ENCODE results near the gene EPB41L2. TPM values are rescaled to one million over a fixed set of nuclear protein-coding genes. Genes with fewer than 3 reads are reported as not detected.

The EPB41L2 gene
- total RNA-seq, 2 donors from 2014 or later: 99.6 to 110 TPM

DNA sequence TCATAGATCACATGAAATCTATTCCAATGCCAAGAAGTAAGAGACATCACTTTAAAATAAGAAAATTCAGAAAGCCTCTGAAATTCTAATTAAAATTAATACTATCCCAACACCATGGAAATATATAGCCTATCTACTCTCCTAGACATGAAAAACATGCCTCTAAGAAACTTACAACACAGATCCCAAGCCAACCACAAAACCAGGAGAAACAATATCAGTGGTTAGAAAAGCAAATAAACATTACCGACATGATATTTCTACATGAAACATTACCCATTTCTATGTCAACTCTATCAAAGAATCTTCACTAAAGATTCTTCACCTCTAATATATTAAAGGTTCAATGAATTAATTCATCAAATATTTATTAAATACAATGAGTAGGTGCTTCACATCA, 4.8 kb downstream of the EPB41L2 start:
- Histone ChIP-seq H3K27ac (no peak overlapping the region), H3K27me3 (replicated peaks; ENCODE audit: insufficient read depth) (no peaks in the 10 kb centered on the region), H3K36me3 (no peaks in the 10 kb centered on the region), H3K9me3 (peaks cover 20% of the 10 kb centered on the region), H3K4me1 (ENCODE audit: control insufficient read depth in 1 of 2, low read depth in 2 of 2) (peaks cover 0 to 18% of the 10 kb centered on the region in 2 donors), H3K4me3 (no peak overlapping the region)
- TF ChIP-seq, protein P1, sequence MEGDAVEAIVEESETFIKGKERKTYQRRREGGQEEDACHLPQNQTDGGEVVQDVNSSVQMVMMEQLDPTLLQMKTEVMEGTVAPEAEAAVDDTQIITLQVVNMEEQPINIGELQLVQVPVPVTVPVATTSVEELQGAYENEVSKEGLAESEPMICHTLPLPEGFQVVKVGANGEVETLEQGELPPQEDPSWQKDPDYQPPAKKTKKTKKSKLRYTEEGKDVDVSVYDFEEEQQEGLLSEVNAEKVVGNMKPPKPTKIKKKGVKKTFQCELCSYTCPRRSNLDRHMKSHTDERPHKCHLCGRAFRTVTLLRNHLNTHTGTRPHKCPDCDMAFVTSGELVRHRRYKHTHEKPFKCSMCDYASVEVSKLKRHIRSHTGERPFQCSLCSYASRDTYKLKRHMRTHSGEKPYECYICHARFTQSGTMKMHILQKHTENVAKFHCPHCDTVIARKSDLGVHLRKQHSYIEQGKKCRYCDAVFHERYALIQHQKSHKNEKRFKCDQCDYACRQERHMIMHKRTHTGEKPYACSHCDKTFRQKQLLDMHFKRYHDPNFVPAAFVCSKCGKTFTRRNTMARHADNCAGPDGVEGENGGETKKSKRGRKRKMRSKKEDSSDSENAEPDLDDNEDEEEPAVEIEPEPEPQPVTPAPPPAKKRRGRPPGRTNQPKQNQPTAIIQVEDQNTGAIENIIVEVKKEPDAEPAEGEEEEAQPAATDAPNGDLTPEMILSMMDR (IDR thresholded peaks at IDR 0.05): no peak
- no peak for ATAC-seq (ENCODE audit: insufficient number of reproducible peaks, low FRiP score, low read depth)
- no peak for DNase-seq (ENCODE audit: low spot score)

DNA sequence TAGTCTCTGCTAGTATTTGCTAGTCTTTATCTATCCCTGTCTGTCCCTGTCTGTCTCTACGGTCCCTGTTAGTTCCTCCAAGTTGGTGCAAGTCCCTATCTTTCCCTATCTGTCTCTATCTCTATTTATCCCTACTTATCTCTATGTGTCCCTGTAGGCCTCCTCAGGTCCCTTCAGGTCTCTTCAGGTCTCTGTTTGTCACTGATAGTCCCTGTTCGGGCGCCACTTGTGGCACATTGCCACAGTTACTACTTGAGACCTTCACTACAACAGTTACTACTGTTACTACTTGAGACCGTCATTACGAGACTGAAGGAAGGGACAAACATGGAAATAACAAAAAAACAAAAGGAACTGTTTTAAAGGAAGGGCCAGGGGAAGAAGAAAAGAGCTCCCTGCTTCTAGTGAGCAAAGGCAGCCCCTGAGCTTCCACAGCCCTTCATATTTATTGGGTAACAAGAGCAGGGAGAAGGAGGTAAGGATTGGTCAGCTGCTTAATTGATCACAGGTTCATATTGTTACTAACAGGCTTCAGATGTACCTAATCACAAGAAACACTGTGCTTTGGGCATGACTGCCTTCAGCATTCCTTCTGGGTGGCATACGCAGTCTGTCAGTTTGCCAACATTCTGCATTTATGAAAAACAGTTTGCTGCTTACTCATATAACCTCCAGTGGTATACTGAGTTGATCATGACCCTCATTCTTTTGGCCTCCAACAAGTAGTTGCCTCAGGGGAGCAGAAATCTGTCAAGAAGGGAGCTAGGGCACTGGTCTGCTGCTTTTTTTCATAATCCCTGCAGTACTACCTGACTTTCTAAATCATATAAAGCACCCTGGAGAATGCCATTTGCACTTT, 8.4 kb downstream of the EPB41L2 start:
- Histone ChIP-seq H3K4me1 (ENCODE audit: control insufficient read depth in 1 of 2, low read depth in 2 of 2) (peaks cover 2 to 9% of the 10 kb centered on the region in 2 donors), H3K4me3 (no peak overlapping the region), H3K27ac (no peak overlapping the region), H3K9me3 (peaks cover 20% of the 10 kb centered on the region), H3K27me3 (replicated peaks; ENCODE audit: insufficient read depth) (no peaks in the 10 kb centered on the region), H3K36me3 (no peaks in the 10 kb centered on the region)
- DNase-seq (ENCODE audit: low spot score): no peak
- no peak for ATAC-seq (ENCODE audit: insufficient number of reproducible peaks, low FRiP score, low read depth)
- TF ChIP-seq, protein P1 (IDR thresholded peaks at IDR 0.05): no peak

DNA sequence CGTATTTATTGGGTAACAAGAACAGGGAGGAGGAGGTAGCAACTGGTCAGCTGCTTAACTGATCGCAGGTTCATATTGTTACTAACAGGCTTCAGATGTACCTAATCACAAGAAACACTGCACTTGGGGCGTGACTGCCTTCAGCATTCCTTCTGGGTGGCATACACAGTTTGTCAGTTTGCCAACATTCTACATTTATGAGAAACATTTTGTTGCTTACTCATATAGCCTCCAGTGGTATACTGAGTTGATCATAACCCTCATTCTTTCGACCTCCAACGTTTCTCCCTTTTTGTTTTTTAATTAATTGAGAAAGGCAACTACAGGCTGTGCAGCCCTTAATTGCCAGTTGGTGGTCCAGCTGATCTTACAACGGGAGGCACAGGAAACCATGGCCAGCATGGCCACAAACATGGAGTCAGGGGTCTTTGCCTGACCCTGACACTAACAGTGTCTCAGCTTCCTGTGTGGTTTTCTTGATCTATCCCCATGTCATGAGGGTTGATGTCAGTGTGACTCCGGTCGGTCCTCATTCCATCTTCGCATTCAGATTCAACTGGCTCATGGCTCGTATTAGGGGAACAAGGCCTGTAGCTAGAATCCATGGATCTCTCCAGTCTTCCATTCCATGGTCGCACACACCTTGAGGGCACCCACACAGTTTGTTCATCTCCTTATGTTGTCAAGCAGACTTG, 9.4 kb downstream of the EPB41L2 start:
- TF ChIP-seq, protein P1 (IDR thresholded peaks at IDR 0.05): no peak
- H3K36me3 ChIP-seq: no peaks in the 10 kb centered on the region
- H3K4me3 ChIP-seq: no peak overlapping the region
- no peak for DNase-seq (ENCODE audit: low spot score)
- H3K4me1 ChIP-seq (ENCODE audit: control insufficient read depth in 1 of 2, low read depth in 2 of 2): peaks cover 4 to 13% of the 10 kb centered on the region in 2 donors
- ATAC-seq (ENCODE audit: insufficient number of reproducible peaks, low FRiP score, low read depth): no peak
- H3K27me3 ChIP-seq (replicated peaks; ENCODE audit: insufficient read depth): no peaks in the 10 kb centered on the region
- H3K9me3 ChIP-seq: peaks cover 20% of the 10 kb centered on the region
- H3K27ac ChIP-seq: no peak overlapping the region

DNA sequence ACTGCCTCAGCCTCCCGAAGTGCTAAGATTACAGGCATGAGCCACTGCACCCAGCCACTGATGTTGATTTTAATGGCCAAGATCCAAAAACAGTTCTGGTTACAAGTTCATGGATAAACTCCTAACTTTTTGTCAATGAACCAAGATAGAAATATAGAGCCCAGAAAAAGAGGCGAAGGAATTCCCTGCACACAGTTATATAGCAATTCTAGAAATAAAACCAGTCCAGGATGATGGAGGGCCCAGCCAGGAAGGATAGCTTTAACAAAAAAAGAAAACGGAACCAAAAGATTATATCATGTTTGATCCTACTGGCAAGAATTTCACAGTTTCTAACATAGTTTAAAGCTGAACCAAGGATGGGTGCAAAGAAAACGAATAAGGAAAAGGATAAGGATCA, 10.9 kb downstream of the EPB41L2 start:
- H3K27me3 ChIP-seq (replicated peaks; ENCODE audit: insufficient read depth): no peaks in the 10 kb centered on the region
- no peak for ATAC-seq (ENCODE audit: insufficient number of reproducible peaks, low FRiP score, low read depth)

DNA sequence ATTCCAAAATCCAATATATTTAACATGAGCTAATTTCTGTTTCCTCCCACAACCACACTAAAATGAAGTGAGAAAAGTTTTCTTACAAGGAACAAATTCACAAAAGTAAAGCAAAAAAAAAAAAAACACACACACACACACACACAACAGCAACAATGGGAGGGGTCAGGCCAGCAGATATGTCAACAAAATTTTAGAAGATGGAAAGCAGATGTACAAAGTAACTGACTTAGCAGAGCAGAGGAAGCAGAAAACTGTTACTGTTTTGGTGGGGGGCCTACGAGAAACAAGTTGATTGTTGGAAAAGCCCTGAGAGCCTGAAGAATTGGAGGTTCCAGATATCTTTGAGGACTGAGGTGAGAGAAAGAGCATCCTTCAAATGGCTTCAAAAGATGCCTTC, 11.7 kb downstream of the EPB41L2 start:
- TF ChIP-seq, protein P1 (IDR thresholded peaks at IDR 0.05): no peak
- Histone ChIP-seq H3K27ac (no peak overlapping the region), H3K36me3 (no peaks in the 10 kb centered on the region), H3K4me3 (no peak overlapping the region), H3K4me1 (ENCODE audit: control insufficient read depth in 1 of 2, low read depth in 2 of 2) (peaks cover 4 to 13% of the 10 kb centered on the region in 2 donors), H3K9me3 (peaks cover 20% of the 10 kb centered on the region), H3K27me3 (replicated peaks; ENCODE audit: insufficient read depth) (no peaks in the 10 kb centered on the region)
- ATAC-seq (ENCODE audit: insufficient number of reproducible peaks, low FRiP score, low read depth) (no peak), DNase-seq (ENCODE audit: low spot score) (no peak)

More for the DNA sequence above, 10.9 kb downstream of the EPB41L2 start:
- H3K9me3 ChIP-seq: peaks cover 20% of the 10 kb centered on the region
- no peak overlapping the region for H3K27ac ChIP-seq
- TF ChIP-seq, protein P1 (IDR thresholded peaks at IDR 0.05): no peak
- no peaks in the 10 kb centered on the region for H3K36me3 ChIP-seq
- no peak overlapping the region for H3K4me3 ChIP-seq
- no peak for DNase-seq (ENCODE audit: low spot score)
- peaks cover 4 to 13% of the 10 kb centered on the region in 2 donors for H3K4me1 ChIP-seq (ENCODE audit: control insufficient read depth in 1 of 2, low read depth in 2 of 2)
